HG03159 (cell line): ENCODE measurements around the gene FBXW12.
"Not testable (repeated sequence)": the region's sequence is repeated elsewhere in the genome, so short reads cannot be mapped to it uniquely, and the experiment has no call there.

ENCODE experiments used
- ATAC-seq: cut with Tn5 transposase; IDR thresholded peaks from one replicate; pipeline ENCODE4 v1.9.1; 2021; ENCODE audit warnings: mild to moderate bottlenecking, moderate library complexity; ENCODE audit not compliant: unreplicated experiment

FBXW12 gene

GRCh38 chr3:48372862-48373435 is 930 bp downstream of the FBXW12 start:
- ATAC-seq, result no peak

- ATAC-seq, result no peak
Measured at GRCh38 chr3:48387634-48388033, 15.6 kb downstream of the FBXW12 start.

GRCh38 chr3:48388966-48389365 is 16.9 kb downstream of the FBXW12 start:
- ATAC-seq, result no peak

GRCh38 chr3:48394391-48394790 is 22.4 kb downstream of the FBXW12 start:
- ATAC-seq, result no peak

- ATAC-seq, result no peak
Measured at GRCh38 chr3:48395714-48396113, 23.7 kb downstream of the FBXW12 start.

GRCh38 chr3:48397767-48398681 is 26.0 kb downstream of the FBXW12 start:
- ATAC-seq, result no peak

GRCh38 chr3:48398701-48399386 is 26.8 kb downstream of the FBXW12 start:
- no peak for ATAC-seq

- no peak for ATAC-seq
Measured at GRCh38 chr3:48399387-48400172, 27.6 kb downstream of the FBXW12 start.

GRCh38 chr3:48400824-48401433 is 28.9 kb downstream of the FBXW12 start:
- no peak for ATAC-seq

GRCh38 chr3:48401434-48401901 is 29.4 kb downstream of the FBXW12 start:
- ATAC-seq, result not testable (repeated sequence)

- ATAC-seq, result no peak
Measured at GRCh38 chr3:48402281-48402732, 30.3 kb downstream of the FBXW12 start.

GRCh38 chr3:48402907-48403306 is 30.9 kb downstream of the FBXW12 start:
- ATAC-seq, result no peak

- ATAC-seq, result no peak
Measured at GRCh38 chr3:48403533-48404439, 31.8 kb downstream of the FBXW12 start.

- ATAC-seq, result no peak
Measured at GRCh38 chr3:48404440-48405342, 32.7 kb downstream of the FBXW12 start.

- ATAC-seq, result no peak
Measured at GRCh38 chr3:48405343-48405881, 33.4 kb downstream of the FBXW12 start.

- no peak for ATAC-seq
Measured at GRCh38 chr3:48405971-48406370, 34.0 kb downstream of the FBXW12 start.

GRCh38 chr3:48406443-48407431 is 34.7 kb downstream of the FBXW12 start:
- ATAC-seq, result no peak
